Epithelial cell of esophagus (primary cell): Measurements from ENCODE around the gene LSAMP.

ENCODE experiments used
- DNase-seq: peaks from one replicate; pipeline ENCODE4 v3.0.0; 2010; ENCODE audit warnings: low read depth
- H3K4me3 ChIP-seq: 2 replicates; pipeline ENCODE4 v1.5.1; 2011; ENCODE audit warnings: mild to moderate bottlenecking, low read length, control low read depth
- CTCF ChIP-seq: IDR thresholded peaks from 2 replicates; pipeline ENCODE4 v1.5.1; 2011; ENCODE audit warnings: low read depth, mild to moderate bottlenecking, low read length, control low read depth, inconsistent platforms; ENCODE audit not compliant: insufficient read depth; ENCODE audit errors: missing control alignments

Gene LSAMP

GRCh38 chr3:115928376-115928775 lies 516.9 kb downstream of the LSAMP start:
- no peak for DNase-seq
- no peak overlapping the region for H3K4me3 ChIP-seq
- TF ChIP-seq CTCF: no peak

DNA sequence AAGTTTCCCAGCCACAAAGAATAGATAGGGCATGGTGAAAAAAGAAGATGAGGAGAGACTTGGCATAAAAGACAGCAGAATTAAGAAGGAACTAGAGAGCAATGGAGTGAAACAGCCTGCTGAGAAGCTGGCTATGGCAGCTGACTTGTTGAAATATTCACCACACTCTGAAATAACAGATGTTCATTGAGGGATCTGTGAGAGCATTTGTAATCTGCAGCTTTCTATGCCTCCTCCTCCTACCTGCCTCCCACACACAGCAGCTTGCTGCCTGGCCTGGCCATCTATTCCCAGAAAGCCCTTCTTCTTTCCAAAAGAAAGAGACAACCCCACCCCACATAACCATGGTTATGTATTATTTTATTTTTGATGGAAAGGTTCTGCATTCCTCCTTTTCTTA lies 518.1 kb downstream of the LSAMP start:
- TF ChIP-seq CTCF: no peak
- no peak for DNase-seq
- no peak overlapping the region for H3K4me3 ChIP-seq

DNA sequence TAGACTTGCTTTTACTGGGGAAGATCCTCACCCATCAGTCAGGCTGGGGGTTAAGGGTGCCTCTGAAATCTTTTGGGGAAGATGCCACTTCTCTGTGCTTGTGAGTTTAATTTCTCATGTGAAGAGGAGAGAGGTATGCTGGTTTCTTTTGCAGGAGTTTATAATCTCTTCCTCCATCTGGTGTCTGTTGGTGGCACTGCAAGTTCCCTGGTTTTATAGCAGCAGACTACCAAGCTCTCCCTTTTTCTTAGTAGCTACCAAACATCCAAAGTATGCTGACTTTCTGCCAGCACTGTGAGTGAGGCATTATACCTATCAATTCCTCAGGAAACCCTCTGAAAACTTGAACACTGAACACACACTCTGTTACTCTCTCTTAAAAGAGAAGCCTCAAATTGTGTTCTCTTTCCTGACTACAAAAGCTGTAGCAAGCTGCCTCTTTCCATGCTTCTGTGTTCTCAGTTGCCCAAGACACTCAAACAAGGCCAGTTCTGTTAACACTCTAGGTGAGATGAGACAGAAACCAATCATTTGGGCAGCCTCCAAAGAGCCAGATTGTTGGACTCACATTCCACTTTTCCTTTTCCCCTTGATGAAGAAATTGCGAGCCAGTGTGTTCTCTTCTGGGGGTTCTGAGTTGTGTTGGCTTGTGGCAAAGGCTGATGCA lies 522.5 kb downstream of the LSAMP start:
- peak; percentile 71 for TF ChIP-seq CTCF
- no peak overlapping the region for H3K4me3 ChIP-seq
- peak; percentile 44 for DNase-seq

DNA sequence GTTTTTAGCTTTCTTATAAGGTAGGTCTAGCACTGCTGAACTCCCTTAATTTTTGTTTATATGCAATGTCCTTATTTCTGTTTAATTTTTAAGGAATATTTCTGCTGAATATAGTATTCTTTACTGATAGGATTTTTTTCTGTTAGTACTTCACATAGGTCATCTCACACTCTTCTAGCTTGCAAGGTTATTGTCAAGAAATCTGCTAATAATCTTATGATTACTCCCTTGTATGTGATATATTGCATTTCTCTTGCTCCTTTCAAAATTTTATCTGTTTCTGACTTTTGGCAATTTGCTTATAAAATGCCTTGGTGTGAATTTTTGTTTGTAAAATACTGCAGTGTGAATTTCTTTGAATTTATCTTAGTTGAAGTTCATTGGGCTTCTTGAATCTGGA lies 523.6 kb downstream of the LSAMP start:
- H3K4me3 ChIP-seq: no peak overlapping the region
- DNase-seq: no peak
- no peak for TF ChIP-seq CTCF

DNA sequence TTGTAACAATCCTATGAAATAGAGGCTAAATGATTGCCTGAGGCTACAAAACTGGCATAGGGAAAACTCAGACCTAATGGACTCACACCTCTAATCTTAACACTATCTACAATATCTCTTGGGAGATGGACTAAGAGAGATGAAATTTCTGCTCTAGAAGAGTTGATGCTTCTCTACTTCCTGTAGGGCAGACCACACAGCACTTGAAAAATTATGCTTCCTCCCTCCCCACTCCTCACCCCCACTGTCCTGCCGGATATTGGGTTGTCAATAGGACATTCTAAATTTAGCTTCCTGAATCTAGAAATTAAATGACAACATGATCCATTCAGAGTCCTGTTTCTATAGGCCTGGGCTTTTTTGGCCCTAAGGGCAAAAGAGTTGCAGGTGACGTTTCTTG lies 526.4 kb downstream of the LSAMP start:
- no peak overlapping the region for H3K4me3 ChIP-seq
- TF ChIP-seq CTCF: no peak
- no peak for DNase-seq

DNA sequence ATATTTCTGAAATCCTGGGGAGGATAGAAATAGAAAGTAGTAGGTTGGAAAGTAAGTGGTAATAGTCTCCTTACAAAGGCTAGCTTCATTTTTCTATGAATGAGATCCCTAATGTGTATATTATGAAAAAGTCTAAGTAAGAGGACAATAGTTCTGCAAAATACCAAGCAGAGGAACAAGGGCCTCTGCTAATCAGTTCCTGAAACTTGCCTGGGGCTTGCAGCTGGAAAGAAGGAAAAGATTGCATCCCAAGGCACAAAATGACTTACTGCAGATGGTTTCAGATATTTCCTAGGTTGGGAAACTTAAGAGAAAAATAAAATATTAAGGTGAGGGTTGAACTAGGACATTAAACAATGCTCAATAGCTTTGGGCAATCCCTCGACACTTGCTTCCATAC lies 528.4 kb downstream of the LSAMP start:
- DNase-seq: no peak
- no peak for TF ChIP-seq CTCF
- H3K4me3 ChIP-seq: no peak overlapping the region

- no peak for TF ChIP-seq CTCF
- peak; percentile 5 for DNase-seq
- H3K4me3 ChIP-seq: no peak overlapping the region
Observed at GRCh38 chr3:115915061-115915460, 530.2 kb downstream of the LSAMP start.
